HG03439 (cell line): Measurements from ENCODE around the gene ATE1.
"Not testable (repeated sequence)": the region's sequence is repeated elsewhere in the genome, so short reads cannot be mapped to it uniquely, and the experiment has no call there.

Experiments used
- ATAC-seq: cut with Tn5 transposase; IDR thresholded peaks from one replicate; pipeline ENCODE4 v1.9.1; 2021; ENCODE audit warnings: mild to moderate bottlenecking, moderate library complexity; ENCODE audit not compliant: unreplicated experiment

The ATE1 gene

GRCh38 chr10:121699703-121700102 is 228.1 kb downstream of the ATE1 start:
- ATAC-seq, result not testable (repeated sequence)

- no peak for ATAC-seq
These were observed 228.9 kb downstream of the ATE1 start for GRCh38 chr10:121698902-121699301.

GRCh38 chr10:121698336-121698735 is 229.5 kb downstream of the ATE1 start:
- no peak for ATAC-seq

- ATAC-seq, result no peak
These were observed 231.0 kb downstream of the ATE1 start for GRCh38 chr10:121696854-121697253.

- ATAC-seq, result no peak
These were observed 231.9 kb downstream of the ATE1 start for GRCh38 chr10:121695731-121696464.

- ATAC-seq, result no peak
These were observed 232.7 kb downstream of the ATE1 start for GRCh38 chr10:121694966-121695643.

- ATAC-seq, result no peak
These were observed 233.4 kb downstream of the ATE1 start for GRCh38 chr10:121694327-121694965.

- ATAC-seq, result no peak
These were observed 235.2 kb downstream of the ATE1 start for GRCh38 chr10:121692626-121693025.

- no peak for ATAC-seq
These were observed 236.9 kb downstream of the ATE1 start for GRCh38 chr10:121690970-121691369.
